ENCODE results near the gene APBB3. TPM values are rescaled to one million over a fixed set of nuclear protein-coding genes. Genes with fewer than 3 reads are reported as not detected.

APBB3 gene, protein sequence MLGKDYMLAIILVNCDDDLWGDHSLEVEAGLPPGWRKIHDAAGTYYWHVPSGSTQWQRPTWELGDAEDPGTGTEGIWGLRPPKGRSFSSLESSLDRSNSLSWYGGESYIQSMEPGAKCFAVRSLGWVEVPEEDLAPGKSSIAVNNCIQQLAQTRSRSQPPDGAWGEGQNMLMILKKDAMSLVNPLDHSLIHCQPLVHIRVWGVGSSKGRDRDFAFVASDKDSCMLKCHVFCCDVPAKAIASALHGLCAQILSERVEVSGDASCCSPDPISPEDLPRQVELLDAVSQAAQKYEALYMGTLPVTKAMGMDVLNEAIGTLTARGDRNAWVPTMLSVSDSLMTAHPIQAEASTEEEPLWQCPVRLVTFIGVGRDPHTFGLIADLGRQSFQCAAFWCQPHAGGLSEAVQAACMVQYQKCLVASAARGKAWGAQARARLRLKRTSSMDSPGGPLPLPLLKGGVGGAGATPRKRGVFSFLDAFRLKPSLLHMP
- 1 to 10 TPM; 7.4 to 8.3 TPM for total RNA-seq

GRCh38 chr5:140564196-140565023, at the start of gene APBB3, which contains the start of gene SLC35A4:
APBB3 (minus strand) TSS chr5:140564598; CDS start chr5:140564245, 353 bp downstream.
SLC35A4 (plus strand) TSS chr5:140564828; CDS start chr5:140567170, 2,342 bp downstream.
- Histone ChIP-seq H3K4me1 (peaks cover 0 to 56% of the 10 kb centered on the region in 2 donors), H3K4me3 (peak within 1 kb of the TSS; percentile 71 to 77), H3K27me3 (no peaks in the 10 kb centered on the region), H3K9me3 (no peaks in the 10 kb centered on the region), H3K27ac (peak within 1 kb of the TSS; percentile 85 to 97), H3K36me3 (peaks cover 20% of the 10 kb centered on the region)
- peak; percentile 99 for DNase-seq (ENCODE audit: low spot score)
- TF ChIP-seq CTCF (IDR thresholded peaks at IDR 0.05), result no peak

DNA sequence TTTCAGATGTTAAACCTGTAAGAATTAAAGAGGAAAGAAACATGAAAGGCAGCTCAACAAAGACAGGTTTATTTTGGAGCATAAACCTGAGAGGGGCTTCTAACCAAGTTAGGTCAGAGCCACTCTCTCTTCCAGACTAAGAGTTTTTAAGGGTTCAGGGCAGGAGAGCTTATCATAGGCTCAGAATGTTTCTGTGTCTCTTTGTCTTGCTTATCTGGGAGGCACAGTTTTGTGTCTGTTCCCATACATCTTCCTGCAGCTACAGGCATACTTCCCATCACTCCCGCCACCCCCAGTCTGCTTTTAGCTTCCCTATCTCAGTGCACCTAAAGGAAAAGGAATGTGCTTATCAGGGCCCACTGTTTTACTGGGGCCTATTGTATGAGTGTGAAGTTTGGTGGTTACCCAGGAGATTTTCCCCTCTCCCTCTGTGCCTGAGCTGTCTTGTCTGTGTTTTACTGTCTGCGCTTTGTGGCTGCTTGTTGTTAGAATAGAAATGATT, 46.7 kb upstream of the APBB3 start:
- H3K4me1 ChIP-seq, result no peaks in the 10 kb centered on the region
- TF ChIP-seq CTCF (IDR thresholded peaks at IDR 0.05), result no peak

DNA sequence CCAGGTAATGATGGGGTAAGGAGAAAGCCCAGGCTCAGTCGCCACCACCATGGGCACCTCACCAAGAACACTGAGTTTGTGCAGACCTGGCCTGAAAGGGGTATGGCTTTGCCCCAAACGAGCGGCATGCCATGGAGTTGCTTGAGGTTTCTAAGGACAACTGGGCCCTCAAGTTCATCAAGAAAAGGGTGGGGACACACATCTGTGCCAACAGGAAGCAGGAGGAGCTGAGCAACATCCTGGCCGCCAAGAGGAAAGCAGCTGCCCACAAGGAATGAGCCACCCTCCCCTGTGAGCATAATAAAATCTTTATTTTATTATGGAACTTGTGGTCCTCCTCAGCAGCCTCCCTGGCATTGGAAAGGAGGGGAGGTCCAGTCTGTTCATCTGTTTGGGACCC, 44.7 kb upstream of the APBB3 start:
- no peaks in the 10 kb centered on the region for H3K4me1 ChIP-seq
- no peaks in the 10 kb centered on the region for H3K9me3 ChIP-seq
- peak overlapping the region; percentile 13 to 38 for H3K27ac ChIP-seq
- H3K27me3 ChIP-seq, result no peaks in the 10 kb centered on the region
- no peak for DNase-seq (ENCODE audit: low spot score)
- TF ChIP-seq CTCF (IDR thresholded peaks at IDR 0.05), result no peak
- no peak overlapping the region for H3K4me3 ChIP-seq
- H3K36me3 ChIP-seq, result no peaks in the 10 kb centered on the region

More for the DNA sequence above, 46.7 kb upstream of the APBB3 start:
- no peak overlapping the region for H3K27ac ChIP-seq
- DNase-seq (ENCODE audit: low spot score), result no peak
- no peaks in the 10 kb centered on the region for H3K27me3 ChIP-seq
- H3K9me3 ChIP-seq, result no peaks in the 10 kb centered on the region
- H3K36me3 ChIP-seq, result no peaks in the 10 kb centered on the region
- no peak overlapping the region for H3K4me3 ChIP-seq

- H3K27me3 ChIP-seq, result no peaks in the 10 kb centered on the region
- no peak for TF ChIP-seq CTCF (IDR thresholded peaks at IDR 0.05)
- DNase-seq (ENCODE audit: low spot score), result no peak
- H3K4me3 ChIP-seq, result no peak overlapping the region
- H3K36me3 ChIP-seq, result no peaks in the 10 kb centered on the region
- no peaks in the 10 kb centered on the region for H3K4me1 ChIP-seq
- H3K9me3 ChIP-seq, result no peaks in the 10 kb centered on the region
- peak overlapping the region in 1 of 2 donors; percentile 38 for H3K27ac ChIP-seq
Measured at GRCh38 chr5:140608722-140609121, 44.3 kb upstream of the APBB3 start.

GRCh38 chr5:140607031-140607430, 42.6 kb upstream of the APBB3 start:
- TF ChIP-seq CTCF (IDR thresholded peaks at IDR 0.05), result no peak
- H3K36me3 ChIP-seq, result no peaks in the 10 kb centered on the region
- H3K27ac ChIP-seq, result no peak overlapping the region
- no peak overlapping the region for H3K4me3 ChIP-seq
- no peaks in the 10 kb centered on the region for H3K9me3 ChIP-seq
- no peaks in the 10 kb centered on the region for H3K27me3 ChIP-seq
- DNase-seq (ENCODE audit: low spot score), result no peak
- no peaks in the 10 kb centered on the region for H3K4me1 ChIP-seq
